Tibial nerve (tissue), 4 donors: ENCODE results near the gene ELMOD3.

Experiments
- EP300 ChIP-seq, 2 donors: sonication (generic); formaldehyde crosslinking; IDR thresholded peaks; one replicate each; pipeline ENCODE4 v1.6.1; 2017; ENCODE audit warnings: antibody characterized with exemption in 2 of 2, mild to moderate bottlenecking in 1 of 2
- POLR2A ChIP-seq, 2 donors: fragments of 450-650 bp; IDR thresholded peaks; one replicate each; pipeline ENCODE4 v1.6.1; 2017; ENCODE audit warnings: antibody characterized with exemption in 2 of 2, mild to moderate bottlenecking in 2 of 2, moderate library complexity in 2 of 2
- TF ChIP-seq, protein P1 (sequence below), 5 experiments: fragments of 200-600 bp in 3 of 5; fragments of 450-650 bp in 2 of 5; sonication (generic) in 3 of 5; IDR thresholded peaks; one replicate each; pipeline ENCODE4 v1.5.1; 2016 to 2019; ENCODE audit warnings: antibody characterized with exemption in 5 of 5, mild to moderate bottlenecking in 3 of 5, moderate library complexity in 2 of 5

DNA sequence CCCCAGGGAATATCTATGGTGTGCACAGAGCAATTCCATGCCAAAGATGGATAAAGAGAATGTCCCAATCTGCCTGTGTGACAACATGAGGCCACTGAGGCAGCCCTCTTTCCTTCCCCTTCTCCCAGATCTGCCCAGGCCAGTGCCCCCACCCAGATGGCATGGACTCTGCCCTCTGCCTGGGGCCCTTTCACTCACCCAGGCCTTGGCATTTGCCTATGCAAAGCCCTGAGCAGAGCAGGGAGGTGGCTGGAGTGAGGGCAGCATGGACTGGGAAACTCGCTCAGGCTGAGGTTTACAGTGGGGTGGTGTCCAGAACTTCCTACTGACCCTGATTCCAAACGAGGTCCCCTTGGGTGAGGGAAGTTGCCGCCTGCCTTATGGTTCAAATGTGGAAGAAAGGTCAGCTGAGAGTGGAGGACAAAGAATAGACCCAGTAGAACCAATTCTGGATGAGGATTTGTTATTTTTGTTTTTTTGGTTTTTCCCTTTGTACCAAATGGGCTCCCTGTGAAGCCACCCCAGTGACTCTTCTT is 72.8 kb downstream of the ELMOD3 start:
- TF ChIP-seq POLR2A (IDR thresholded peaks at IDR 0.05), result no peak
- TF ChIP-seq, protein P1, sequence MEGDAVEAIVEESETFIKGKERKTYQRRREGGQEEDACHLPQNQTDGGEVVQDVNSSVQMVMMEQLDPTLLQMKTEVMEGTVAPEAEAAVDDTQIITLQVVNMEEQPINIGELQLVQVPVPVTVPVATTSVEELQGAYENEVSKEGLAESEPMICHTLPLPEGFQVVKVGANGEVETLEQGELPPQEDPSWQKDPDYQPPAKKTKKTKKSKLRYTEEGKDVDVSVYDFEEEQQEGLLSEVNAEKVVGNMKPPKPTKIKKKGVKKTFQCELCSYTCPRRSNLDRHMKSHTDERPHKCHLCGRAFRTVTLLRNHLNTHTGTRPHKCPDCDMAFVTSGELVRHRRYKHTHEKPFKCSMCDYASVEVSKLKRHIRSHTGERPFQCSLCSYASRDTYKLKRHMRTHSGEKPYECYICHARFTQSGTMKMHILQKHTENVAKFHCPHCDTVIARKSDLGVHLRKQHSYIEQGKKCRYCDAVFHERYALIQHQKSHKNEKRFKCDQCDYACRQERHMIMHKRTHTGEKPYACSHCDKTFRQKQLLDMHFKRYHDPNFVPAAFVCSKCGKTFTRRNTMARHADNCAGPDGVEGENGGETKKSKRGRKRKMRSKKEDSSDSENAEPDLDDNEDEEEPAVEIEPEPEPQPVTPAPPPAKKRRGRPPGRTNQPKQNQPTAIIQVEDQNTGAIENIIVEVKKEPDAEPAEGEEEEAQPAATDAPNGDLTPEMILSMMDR (IDR thresholded peaks at IDR 0.05), result no peak
- no peak for TF ChIP-seq EP300 (IDR thresholded peaks at IDR 0.05)
